Suprapubic skin (tissue), 4 donors: Measurements from ENCODE around the gene TVP23B.
"Not testable (repeated sequence)": the region's sequence is repeated elsewhere in the genome, so short reads cannot be mapped to it uniquely, and the experiment has no call there.

Source experiments
- EP300 ChIP-seq: sonication (generic); formaldehyde crosslinking; IDR thresholded peaks from one replicate; pipeline ENCODE4 v1.6.1; 2017; ENCODE audit warnings: antibody characterized with exemption
- POLR2A ChIP-seq, 2 donors: fragments of 450-650 bp; IDR thresholded peaks; one replicate each; pipeline ENCODE4 v1.6.1; 2017; ENCODE audit warnings: antibody characterized with exemption in 2 of 2, mild to moderate bottlenecking in 2 of 2, moderate library complexity in 2 of 2
- POLR2AphosphoS5 ChIP-seq, 3 donors: sonication (generic); formaldehyde crosslinking; IDR thresholded peaks; one replicate each; pipeline ENCODE4 v1.6.1; 2017; ENCODE audit warnings: antibody characterized with exemption in 3 of 3
- TF ChIP-seq, protein P1 (sequence below), 2 donors: fragments of 200-600 bp in 1 of 2; fragments of 450-650 bp in 1 of 2; sonication (generic) in 1 of 2; IDR thresholded peaks; one replicate each; pipeline ENCODE4 v1.5.1; 2016 to 2019; ENCODE audit warnings: antibody characterized with exemption in 2 of 2, mild to moderate bottlenecking in 1 of 2, moderate library complexity in 1 of 2

DNA sequence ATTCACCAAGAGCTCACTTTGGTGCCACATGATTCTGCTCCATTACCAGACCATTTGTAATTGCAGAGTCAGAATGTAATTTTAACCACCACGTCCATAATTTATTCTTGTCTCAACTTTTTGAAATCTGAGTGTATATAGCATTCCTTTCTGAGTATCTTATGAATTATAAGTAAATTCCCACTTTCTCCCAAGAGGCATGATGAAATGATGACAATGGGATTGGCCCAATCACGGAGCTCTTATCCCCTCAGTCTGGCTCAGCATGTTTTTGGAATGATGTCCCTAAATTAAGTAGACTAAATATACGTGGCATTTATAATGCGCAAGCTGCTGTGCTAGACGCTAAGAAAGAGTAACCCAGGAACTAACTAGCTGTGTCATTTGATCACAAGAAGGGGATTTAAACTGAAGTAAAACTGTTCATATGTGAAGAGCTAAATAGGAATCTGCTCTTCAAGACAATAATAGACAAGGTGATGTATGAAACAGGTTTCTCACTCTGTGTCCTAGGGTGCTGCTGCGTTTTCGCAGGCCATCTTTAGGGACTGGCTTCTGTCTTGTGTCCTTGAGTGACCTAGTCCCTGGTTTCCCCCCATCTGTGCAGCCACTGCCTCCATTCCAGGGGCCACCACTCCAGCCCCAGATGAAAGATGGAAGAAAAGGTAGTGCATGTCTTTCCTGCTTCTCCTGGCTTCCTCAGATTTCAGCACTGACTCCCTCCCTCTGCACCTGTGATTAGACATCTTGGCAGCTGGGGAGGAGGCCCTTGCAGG is 41.2 kb upstream of the TVP23B start:
- TF ChIP-seq, protein P1, sequence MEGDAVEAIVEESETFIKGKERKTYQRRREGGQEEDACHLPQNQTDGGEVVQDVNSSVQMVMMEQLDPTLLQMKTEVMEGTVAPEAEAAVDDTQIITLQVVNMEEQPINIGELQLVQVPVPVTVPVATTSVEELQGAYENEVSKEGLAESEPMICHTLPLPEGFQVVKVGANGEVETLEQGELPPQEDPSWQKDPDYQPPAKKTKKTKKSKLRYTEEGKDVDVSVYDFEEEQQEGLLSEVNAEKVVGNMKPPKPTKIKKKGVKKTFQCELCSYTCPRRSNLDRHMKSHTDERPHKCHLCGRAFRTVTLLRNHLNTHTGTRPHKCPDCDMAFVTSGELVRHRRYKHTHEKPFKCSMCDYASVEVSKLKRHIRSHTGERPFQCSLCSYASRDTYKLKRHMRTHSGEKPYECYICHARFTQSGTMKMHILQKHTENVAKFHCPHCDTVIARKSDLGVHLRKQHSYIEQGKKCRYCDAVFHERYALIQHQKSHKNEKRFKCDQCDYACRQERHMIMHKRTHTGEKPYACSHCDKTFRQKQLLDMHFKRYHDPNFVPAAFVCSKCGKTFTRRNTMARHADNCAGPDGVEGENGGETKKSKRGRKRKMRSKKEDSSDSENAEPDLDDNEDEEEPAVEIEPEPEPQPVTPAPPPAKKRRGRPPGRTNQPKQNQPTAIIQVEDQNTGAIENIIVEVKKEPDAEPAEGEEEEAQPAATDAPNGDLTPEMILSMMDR (IDR thresholded peaks at IDR 0.05) = not testable (repeated sequence)
- not testable (repeated sequence) for TF ChIP-seq POLR2AphosphoS5 (IDR thresholded peaks at IDR 0.05); POLR2A (IDR thresholded peaks at IDR 0.05); EP300
